LNCaP clone FGC (cell line): ENCODE results near the gene CD207.

Source experiments
- DNase-seq: peaks from one replicate; pipeline ENCODE4 v3.0.0-alpha.2; 2011; ENCODE audit warnings: low read depth
- H3K4me3 ChIP-seq: 2 replicates; pipeline ENCODE4 v1.5.1; 2011; ENCODE audit warnings: mild to moderate bottlenecking, low read depth, low read length, control low read depth
- CTCF ChIP-seq: IDR thresholded peaks from 2 replicates; pipeline ENCODE4 v1.5.1; 2012; ENCODE audit warnings: mild to moderate bottlenecking; ENCODE audit not compliant: control insufficient read depth, insufficient read depth; ENCODE audit errors: extremely low read depth

Gene CD207

GRCh38 chr2:70830366-70830765 is 5.2 kb downstream of the CD207 start:
- H3K4me3 ChIP-seq, result no peak overlapping the region
- no peak for TF ChIP-seq CTCF
- no peak for DNase-seq

- no peak for DNase-seq
- TF ChIP-seq CTCF, result no peak
- no peak overlapping the region for H3K4me3 ChIP-seq
Measured at GRCh38 chr2:70829916-70830315, 5.7 kb downstream of the CD207 start.

- TF ChIP-seq CTCF, result no peak
- DNase-seq, result no peak
- H3K4me3 ChIP-seq, result no peak overlapping the region
Measured at GRCh38 chr2:70828914-70829824, 6.4 kb downstream of the CD207 start.

- TF ChIP-seq CTCF, result no peak
- no peak overlapping the region for H3K4me3 ChIP-seq
- no peak for DNase-seq
Measured at GRCh38 chr2:70828115-70828514, 7.5 kb downstream of the CD207 start.

- TF ChIP-seq CTCF, result no peak
- no peak for DNase-seq
- H3K4me3 ChIP-seq, result no peak overlapping the region
Measured at GRCh38 chr2:70827388-70827787, 8.2 kb downstream of the CD207 start.

GRCh38 chr2:70826696-70827350 is 8.8 kb downstream of the CD207 start:
- DNase-seq, result no peak
- TF ChIP-seq CTCF, result no peak
- H3K4me3 ChIP-seq, result no peak overlapping the region
